ENCODE data around the gene CRB3.

DNA sequence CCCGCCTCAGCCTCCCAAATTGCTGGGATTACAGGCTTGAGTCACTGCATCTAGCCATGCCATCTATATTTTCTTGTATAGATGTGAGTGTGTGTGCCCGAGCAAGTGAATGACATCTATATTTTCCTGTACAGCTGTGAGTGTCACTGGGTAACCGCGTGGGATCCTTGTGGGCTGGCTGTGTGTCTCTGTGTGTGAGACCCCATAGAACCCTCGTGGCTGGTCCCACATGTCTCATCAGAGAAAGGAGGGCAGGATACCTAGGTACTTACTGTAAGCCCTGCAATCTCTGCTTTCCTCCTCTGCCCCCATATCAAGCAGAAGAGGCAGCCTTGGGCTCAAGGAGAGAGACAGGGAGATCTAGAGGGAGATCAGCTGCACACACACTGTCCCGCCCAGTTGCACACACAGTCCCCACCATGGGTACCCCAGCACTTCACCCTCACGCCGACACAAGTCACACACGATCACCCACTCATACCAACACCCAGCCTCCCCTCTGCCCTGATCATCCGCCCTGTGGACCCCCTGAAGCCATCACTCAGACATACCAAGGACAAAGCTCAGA, 16.9 kb downstream of the CRB3 start:
- TF ChIP-seq KDM5A (IDR thresholded peaks at IDR 0.05) (no peak), CBX2 (IDR thresholded peaks at IDR 0.05; ENCODE audit: borderline replicate concordance, low read depth) (no peak), MAFK (IDR thresholded peaks at IDR 0.05; ENCODE audit: partially characterized antibody) (no peak), CHD2 (IDR thresholded peaks at IDR 0.05; ENCODE audit: low read length, partially characterized antibody) (no peak), KDM1A (IDR thresholded peaks at IDR 0.05; ENCODE audit: low read depth) (no peak)
- TF ChIP-seq, protein P1, sequence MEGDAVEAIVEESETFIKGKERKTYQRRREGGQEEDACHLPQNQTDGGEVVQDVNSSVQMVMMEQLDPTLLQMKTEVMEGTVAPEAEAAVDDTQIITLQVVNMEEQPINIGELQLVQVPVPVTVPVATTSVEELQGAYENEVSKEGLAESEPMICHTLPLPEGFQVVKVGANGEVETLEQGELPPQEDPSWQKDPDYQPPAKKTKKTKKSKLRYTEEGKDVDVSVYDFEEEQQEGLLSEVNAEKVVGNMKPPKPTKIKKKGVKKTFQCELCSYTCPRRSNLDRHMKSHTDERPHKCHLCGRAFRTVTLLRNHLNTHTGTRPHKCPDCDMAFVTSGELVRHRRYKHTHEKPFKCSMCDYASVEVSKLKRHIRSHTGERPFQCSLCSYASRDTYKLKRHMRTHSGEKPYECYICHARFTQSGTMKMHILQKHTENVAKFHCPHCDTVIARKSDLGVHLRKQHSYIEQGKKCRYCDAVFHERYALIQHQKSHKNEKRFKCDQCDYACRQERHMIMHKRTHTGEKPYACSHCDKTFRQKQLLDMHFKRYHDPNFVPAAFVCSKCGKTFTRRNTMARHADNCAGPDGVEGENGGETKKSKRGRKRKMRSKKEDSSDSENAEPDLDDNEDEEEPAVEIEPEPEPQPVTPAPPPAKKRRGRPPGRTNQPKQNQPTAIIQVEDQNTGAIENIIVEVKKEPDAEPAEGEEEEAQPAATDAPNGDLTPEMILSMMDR (IDR thresholded peaks at IDR 0.05) = no peak
- TF ChIP-seq, protein P2, sequence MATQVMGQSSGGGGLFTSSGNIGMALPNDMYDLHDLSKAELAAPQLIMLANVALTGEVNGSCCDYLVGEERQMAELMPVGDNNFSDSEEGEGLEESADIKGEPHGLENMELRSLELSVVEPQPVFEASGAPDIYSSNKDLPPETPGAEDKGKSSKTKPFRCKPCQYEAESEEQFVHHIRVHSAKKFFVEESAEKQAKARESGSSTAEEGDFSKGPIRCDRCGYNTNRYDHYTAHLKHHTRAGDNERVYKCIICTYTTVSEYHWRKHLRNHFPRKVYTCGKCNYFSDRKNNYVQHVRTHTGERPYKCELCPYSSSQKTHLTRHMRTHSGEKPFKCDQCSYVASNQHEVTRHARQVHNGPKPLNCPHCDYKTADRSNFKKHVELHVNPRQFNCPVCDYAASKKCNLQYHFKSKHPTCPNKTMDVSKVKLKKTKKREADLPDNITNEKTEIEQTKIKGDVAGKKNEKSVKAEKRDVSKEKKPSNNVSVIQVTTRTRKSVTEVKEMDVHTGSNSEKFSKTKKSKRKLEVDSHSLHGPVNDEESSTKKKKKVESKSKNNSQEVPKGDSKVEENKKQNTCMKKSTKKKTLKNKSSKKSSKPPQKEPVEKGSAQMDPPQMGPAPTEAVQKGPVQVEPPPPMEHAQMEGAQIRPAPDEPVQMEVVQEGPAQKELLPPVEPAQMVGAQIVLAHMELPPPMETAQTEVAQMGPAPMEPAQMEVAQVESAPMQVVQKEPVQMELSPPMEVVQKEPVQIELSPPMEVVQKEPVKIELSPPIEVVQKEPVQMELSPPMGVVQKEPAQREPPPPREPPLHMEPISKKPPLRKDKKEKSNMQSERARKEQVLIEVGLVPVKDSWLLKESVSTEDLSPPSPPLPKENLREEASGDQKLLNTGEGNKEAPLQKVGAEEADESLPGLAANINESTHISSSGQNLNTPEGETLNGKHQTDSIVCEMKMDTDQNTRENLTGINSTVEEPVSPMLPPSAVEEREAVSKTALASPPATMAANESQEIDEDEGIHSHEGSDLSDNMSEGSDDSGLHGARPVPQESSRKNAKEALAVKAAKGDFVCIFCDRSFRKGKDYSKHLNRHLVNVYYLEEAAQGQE (IDR thresholded peaks at IDR 0.05) = no peak

Data from A549 (cell line).